Measurements from ENCODE around the gene PPP2R5A.
"Not testable (repeated sequence)": the region's sequence is repeated elsewhere in the genome, so short reads cannot be mapped to it uniquely, and the experiment has no call there.

PPP2R5A gene

GRCh38 chr1:212267460-212267859 is 17.8 kb upstream of the PPP2R5A start:
- DNase-seq (ENCODE audit: low spot score) = no peak

- no peak for DNase-seq (ENCODE audit: low spot score)
Measured at GRCh38 chr1:212269306-212269705, 15.9 kb upstream of the PPP2R5A start.

DNA sequence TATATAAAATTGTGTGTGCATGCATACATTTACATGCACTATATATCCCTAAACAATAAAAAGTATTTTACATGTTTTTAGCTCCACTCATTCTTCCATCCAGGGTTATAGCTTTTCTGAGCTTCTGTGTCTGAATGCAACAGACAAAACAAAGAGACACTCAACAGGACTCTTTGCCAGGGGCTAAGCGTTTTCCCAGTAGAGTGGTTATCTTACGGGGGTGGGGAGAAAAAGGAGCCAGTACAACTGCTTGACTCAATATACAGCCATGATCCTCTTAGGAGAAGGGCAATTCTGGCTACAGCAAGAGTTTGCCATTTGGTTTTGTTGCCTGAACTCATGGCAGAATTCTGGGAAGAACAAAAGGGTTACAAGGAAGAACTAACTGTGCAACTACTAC is 14.6 kb upstream of the PPP2R5A start:
- no peak for DNase-seq (ENCODE audit: low spot score)

- DNase-seq (ENCODE audit: low spot score) = no peak
Measured at GRCh38 chr1:212271234-212271633, 14.0 kb upstream of the PPP2R5A start.

- no peak for DNase-seq (ENCODE audit: low spot score)
Measured at GRCh38 chr1:212271823-212272485, 13.3 kb upstream of the PPP2R5A start.

- DNase-seq (ENCODE audit: low spot score) = no peak
Measured at GRCh38 chr1:212281590-212281989, 3.6 kb upstream of the PPP2R5A start.

DNA sequence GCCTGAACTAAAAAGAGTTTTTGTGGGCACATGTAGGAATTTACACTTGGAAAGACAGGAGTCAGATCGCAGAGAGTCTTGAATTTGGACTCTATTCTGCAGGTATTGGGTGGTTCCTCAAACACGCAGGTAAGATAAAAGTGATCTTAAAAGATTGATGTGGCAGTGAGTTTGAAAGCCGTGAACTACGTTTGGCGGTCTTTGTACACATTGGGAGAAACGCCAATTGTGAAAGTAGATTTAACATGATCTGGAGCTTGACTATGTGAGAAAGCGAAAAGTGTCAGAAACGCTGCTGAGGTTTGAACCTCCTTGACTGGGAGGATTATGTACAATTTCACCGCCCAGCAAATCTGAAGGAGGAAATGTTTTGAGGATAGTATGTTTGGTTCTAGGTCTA is 1.5 kb upstream of the PPP2R5A start:
- no peak for DNase-seq (ENCODE audit: low spot score)

DNA sequence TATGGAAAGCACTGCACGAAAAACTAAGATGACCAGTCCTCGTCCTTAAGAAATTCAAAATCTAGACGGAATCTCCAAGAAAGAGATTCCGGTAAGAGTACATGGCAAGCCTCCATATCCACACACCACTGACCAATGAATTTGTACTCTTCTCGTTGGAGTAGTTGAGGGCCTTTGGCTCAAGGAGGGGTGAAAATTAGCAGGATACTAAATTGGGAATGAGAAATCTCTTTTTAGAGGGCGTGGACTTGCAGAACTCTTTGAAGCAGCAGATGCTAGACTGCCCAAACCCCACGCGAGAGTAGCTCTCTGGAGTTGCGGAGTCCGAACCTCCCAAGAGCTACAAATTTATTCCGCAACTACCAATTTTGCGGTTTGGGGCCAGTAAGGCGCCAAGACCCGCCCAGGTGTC is 872 bp upstream of the PPP2R5A start:
- no peak for DNase-seq (ENCODE audit: low spot score)

- DNase-seq (ENCODE audit: low spot score) = peak; percentile 72
Measured at GRCh38 chr1:212285685-212286555, 710 bp downstream of the PPP2R5A start.

GRCh38 chr1:212286556-212287131 is 1.4 kb downstream of the PPP2R5A start:
- DNase-seq (ENCODE audit: low spot score) = peak; percentile 5

DNA sequence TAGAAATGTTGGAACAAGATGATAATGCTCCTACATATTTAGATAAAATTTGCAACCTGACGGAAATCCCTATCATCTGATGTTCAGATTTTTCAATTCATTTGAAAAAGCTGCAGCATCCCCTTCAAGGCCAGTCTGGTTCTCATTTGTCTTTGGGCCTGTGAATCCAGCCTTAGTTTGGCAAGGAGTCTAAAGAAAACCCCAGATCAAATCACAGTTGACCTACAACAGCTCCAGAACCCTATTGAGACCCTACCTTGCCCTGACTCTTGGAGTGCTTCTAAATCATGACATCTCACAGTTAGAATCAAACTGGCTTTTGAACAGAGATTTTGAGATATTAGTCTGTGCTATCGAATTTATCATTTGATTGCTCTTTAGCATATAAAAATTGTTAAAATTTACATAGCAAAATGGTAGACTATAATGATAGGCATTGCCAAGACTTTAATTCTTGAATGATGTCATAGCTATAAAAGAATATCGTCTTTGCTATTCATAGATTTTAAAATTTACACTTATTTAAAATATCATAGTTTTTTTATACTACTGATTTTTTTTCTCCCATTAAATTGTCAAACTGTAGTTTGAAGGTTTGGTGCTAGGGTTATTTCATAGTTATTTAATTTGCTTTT is 2.2 kb downstream of the PPP2R5A start:
- no peak for DNase-seq (ENCODE audit: low spot score)

GRCh38 chr1:212287995-212288394 is 2.8 kb downstream of the PPP2R5A start:
- DNase-seq (ENCODE audit: low spot score) = not testable (repeated sequence)

- DNase-seq (ENCODE audit: low spot score) = no peak
Measured at GRCh38 chr1:212288615-212289014, 3.4 kb downstream of the PPP2R5A start.

GRCh38 chr1:212289262-212290077 is 4.3 kb downstream of the PPP2R5A start:
- no peak for DNase-seq (ENCODE audit: low spot score)

DNA sequence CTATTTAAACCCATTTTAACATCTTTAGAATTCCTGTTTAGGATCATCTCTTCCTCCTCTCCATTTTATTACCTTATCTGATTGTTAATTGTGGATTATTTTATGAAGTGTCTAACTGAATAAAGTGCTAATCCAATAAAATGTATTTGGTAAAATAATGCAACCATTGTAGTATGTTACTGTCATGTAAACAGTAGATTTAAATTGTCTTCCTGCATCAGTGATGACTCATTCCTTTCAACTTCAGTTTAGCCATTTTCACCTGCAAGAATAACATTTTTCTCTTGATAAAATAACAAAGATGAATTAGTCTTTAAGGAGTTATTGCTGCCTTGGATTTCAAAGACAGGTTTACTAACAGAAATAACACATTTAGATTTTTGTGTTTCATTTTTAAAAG is 5.4 kb downstream of the PPP2R5A start:
- no peak for DNase-seq (ENCODE audit: low spot score)

- peak; percentile 66 for DNase-seq (ENCODE audit: low spot score)
Measured at GRCh38 chr1:212291505-212292134, 6.4 kb downstream of the PPP2R5A start.

GRCh38 chr1:212292250-212293105 is 7.3 kb downstream of the PPP2R5A start:
- no peak for DNase-seq (ENCODE audit: low spot score)

DNA sequence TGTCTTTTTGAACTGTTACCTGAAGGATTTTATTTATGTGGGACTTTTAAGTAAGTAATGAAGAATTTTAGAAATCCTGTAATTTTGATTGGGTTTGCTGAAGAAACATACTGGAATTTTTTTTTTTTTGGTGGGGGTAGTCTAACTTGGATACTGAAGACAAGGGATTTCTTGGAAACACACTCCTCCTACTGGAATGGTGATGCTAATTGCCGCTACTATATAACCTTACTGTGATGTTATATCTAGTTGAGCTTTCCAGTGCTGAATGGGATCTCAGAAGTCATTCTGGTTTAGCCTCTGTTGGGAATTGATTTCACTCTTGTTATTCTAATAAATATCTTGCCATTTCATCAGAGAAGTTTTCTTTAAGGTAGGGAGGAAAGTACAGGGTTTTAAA is 8.4 kb downstream of the PPP2R5A start:
- no peak for DNase-seq (ENCODE audit: low spot score)

- DNase-seq (ENCODE audit: low spot score) = no peak
Measured at GRCh38 chr1:212294983-212295382, 9.8 kb downstream of the PPP2R5A start.

GRCh38 chr1:212295579-212295978 is 10.4 kb downstream of the PPP2R5A start:
- no peak for DNase-seq (ENCODE audit: low spot score)

Measured in germinal center (tissue), 1 donor.